NCI-H345 treated with DMSO at 0.1 percent for 48 hours (cell line): Measurements from ENCODE around the gene AQR.

Experiments used
- DNase-seq: peaks from one replicate; lab custom pipeline; 2025; ENCODE audit not compliant: unreplicated experiment; lab: John Stamatoyannopoulos, UW

AQR gene

GRCh38 chr15:34883633-34884032 lies 85.9 kb downstream of the AQR start:
- no peak for DNase-seq

DNA sequence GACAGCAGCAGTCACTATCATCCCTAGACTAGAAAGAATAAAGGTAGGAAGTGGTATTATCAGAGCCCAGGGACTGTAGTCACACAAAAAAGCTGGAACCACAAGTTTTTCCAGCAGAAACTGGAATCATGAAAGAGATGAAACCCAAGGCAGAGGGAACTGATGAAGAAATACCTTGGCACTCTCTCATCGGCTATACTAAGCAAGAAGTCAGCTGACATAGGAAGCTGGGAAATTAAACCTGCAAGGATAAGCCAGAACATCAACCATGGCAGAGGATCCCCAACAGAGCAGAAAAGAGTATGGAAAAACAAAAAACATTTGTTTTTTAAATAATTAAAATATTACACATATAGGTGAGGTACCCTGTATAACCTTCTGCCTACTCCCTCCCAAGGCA lies 86.5 kb downstream of the AQR start:
- no peak for DNase-seq

- DNase-seq = no peak
Measured at GRCh38 chr15:34879107-34879506, 90.4 kb downstream of the AQR start.

GRCh38 chr15:34876640-34877039 lies 92.9 kb downstream of the AQR start:
- no peak for DNase-seq

- no peak for DNase-seq
Measured at GRCh38 chr15:34869110-34869509, 100.4 kb downstream of the AQR start.

DNA sequence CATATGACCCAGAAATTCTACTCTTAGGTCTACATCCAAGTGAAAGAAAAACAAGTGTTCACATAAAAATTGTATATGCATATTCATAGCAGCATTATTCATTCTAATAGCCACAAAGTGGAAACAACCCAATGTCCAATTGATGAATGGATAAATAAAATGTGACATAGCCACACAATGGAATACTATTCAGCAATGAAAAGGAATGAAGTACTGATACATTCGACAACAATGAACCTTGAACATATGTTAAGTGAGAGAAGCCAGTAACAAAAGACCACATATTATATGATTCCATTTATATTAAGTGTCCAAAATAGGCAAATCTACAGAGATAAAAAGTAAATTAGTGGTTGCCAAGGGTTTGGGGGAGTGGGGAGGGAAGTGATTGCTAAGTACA lies 104.0 kb downstream of the AQR start:
- no peak for DNase-seq

- DNase-seq = no peak
Measured at GRCh38 chr15:34861214-34861613, 108.3 kb downstream of the AQR start.

DNA sequence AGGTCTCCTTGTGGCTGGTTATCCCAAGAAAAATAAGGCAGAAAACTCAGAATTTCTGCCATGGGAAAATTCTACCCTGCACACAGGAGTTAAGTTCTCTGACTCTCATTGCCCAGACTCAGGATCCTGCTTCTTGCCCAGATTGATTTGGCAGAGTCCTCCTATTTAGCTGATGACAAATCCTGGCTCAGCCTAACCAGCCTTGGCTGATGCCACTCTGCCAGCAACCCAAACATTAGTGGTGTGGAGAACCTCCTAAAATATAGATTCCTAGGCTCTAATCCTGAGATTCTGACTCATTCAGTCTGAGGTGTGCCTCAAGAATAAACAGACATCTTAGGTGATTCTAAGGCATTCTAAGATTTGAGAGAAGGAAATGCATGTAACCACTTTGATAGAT lies 113.6 kb downstream of the AQR start:
- no peak for DNase-seq

DNA sequence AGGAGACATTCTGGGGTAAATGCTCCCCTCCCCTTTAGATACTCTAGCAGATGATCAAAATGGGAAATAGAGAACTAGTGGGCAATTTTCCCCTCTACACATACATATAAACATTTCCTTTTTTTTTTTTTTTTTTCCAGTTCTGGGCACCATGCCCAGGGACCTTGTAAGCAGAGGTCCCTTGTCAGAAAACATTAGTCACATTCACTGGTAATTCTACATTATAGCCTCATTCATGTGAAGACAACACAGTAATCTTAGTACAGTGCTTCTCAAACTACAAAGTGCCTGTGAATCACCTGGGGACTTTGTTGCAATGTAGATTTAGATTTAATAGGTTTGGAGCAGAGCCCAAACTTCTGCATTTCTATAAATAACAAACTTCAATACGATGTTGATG lies 114.1 kb downstream of the AQR start:
- no peak for DNase-seq

GRCh38 chr15:34854232-34854631 lies 115.3 kb downstream of the AQR start:
- DNase-seq = no peak

DNA sequence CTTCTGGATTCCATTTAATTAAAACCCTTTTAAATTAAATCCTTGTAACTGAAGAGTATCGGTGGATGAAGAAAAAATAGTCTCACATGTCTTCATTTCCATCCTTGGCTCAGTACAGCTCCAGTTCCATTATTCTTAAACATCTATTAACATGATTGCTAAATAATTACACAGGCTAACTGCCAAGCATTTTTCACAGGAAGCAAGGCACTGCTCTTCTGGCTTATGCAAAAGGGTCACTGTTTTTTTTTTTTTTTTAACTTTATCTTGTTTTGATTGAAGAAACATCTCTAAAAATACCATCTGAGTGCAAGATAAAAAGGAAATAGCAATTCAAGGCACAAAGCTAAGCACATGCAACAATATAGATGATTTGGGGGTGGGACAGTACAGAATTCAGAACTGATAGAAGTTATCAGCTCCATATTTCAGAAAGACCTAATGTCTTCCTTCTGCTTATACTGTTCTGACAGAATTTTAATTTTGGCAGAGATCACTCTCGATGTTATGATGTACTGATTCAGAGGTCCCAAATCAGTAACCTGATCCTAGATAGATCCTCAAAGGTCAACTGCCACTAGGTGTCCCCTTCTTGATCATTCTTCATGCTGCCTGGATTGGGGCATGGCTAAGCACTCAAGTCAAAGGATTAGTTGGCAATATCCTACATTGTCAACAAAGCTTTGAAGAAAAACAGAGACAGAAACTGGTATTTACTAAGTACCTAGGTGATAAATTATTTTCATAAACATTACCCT lies 116.4 kb downstream of the AQR start:
- no peak for DNase-seq

- DNase-seq = no peak
Measured at GRCh38 chr15:34851751-34852150, 117.8 kb downstream of the AQR start.

DNA sequence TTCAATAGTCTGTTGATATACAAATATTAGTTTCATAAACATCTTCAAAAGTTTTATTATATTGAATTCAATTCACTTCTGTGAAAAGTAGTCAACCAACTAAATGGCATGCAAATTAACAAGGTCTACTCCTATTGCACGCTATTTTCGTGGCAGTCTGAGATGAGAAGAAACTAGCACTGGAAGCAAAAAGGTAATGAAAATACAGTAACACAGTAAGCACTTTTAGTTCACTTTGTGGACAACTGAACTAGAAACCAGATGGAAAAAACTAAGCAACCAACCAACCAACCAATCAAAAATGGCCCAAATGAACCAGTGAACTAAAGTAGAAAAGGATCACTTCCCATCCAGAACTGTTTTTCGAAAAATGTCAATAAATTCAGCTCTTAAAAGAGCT lies 118.5 kb downstream of the AQR start:
- DNase-seq = no peak

GRCh38 chr15:34850121-34850520 lies 119.4 kb downstream of the AQR start:
- DNase-seq = no peak

DNA sequence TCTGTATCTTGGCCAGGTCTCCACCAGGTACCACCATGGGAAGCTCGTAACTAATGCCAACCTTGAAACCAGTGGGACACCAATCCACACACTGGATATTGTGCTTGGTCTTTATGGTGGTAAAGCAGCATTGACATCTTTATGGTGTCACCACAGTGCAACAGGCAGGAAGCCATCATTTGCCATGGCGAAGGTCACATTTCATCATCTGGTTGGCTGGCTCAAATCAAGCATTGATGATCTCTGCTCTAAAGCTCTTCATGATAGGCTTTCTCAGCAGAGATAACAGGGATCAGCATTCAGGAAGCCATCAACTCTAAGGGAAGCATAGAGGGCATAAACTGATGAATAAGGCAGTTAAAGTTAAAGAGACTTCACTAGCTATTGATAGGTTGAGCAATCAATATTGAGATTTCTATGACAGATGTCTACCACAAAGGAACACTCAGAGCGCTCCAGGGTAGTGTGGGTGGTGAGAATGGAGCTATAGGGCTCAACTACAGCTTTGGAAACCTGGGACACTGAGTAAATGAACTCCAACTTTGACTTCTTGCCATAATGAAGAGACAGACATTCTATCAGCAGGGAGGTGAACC lies 120.1 kb downstream of the AQR start:
- DNase-seq = no peak

- no peak for DNase-seq
Measured at GRCh38 chr15:34847598-34847997, 121.9 kb downstream of the AQR start.

DNA sequence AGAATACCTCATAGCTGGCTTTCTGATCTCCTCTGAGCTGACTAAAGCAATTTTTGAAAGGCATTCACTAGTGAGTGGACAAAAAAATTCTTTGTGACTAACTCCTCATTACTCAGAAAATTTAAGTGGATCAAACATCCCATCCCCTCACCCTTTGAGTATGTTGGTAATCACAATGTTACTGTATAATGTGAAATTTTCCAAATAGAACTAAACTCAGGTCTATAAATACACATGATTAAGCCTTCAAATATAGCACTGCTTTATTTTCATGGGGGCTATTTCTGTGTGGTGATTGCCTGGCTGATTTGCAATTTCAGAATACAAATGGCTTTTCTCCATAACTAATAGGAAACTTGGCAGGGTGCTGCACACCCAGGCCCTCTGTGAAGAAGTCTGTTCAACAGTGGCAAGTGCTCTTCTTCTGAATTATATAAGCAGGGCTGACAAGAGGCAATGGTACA lies 128.2 kb downstream of the AQR start:
- DNase-seq = no peak

- no peak for DNase-seq
Measured at GRCh38 chr15:34838282-34838681, 131.3 kb downstream of the AQR start.

GRCh38 chr15:34837246-34838016 lies 132.1 kb downstream of the AQR start:
- DNase-seq = no peak

GRCh38 chr15:34828145-34828911 lies 141.2 kb downstream of the AQR start:
- DNase-seq = no peak

DNA sequence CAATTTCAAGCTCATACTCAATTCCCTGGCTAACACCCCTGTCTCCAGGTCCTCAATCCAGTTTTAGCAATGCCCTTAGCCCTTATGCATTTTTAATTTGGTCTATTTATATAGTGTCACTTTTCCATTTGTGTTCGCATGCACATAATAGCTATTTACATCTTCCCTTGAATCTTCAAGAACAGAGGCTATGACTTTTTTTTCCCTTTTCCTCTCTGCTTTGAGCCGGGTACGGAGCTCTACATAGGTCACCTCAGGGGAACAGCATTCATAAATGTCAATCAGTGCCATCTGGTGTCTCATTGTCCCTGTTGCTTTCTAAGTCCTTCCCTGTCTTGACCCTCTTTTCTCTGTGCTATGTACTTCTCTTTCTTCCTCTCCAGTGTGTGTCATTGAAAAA lies 147.7 kb downstream of the AQR start:
- no peak for DNase-seq
